Adipose tissue (tissue), 3 donors: ENCODE measurements around the gene MSH3. TPM values are rescaled to one million over a fixed set of nuclear protein-coding genes. Genes with fewer than 3 reads are reported as not detected.

Source experiments
- H3K27ac ChIP-seq: one replicate; pipeline ENCODE4 v1.5.1; 2013; ENCODE audit warnings: low read depth, low read length
- WGBS, 3 donors: extraction: QIAGEN DNeasy Blood & Tissue Kit; methylation state at CpG; one replicate each; pipeline ENCODE4 v1.1.7; 2013; 5-methylcytosine and 5-hydroxymethylcytosine counted together
- polyA plus RNA-seq, 3 donors: library from polyadenylated mRNA; stranded (reverse); fragments of 200-250 nt; gene quantifications; one replicate each; pipeline ENCODE4 v1.2.3, GENCODE V29; 2013
- donor health status: healthy with polysubstance abuse.
- donor health status: Bipolar disorder and iron deficiency.
- donor health status: healthy.

The MSH3 gene
- polyA plus RNA-seq, 3 donors, result 4.5 to 6.1 (median 5.1) TPM

- WGBS, 3 donors, result 24 to 57% (median 49%) methylated on average over 1 of the region's 1 CpG
- H3K27ac ChIP-seq, result no peak overlapping the region
Observed at GRCh38 chr5:80701597-80701996, 47.1 kb downstream of the MSH3 start.

GRCh38 chr5:80703291-80703690 lies 48.8 kb downstream of the MSH3 start:
- H3K27ac ChIP-seq, result no peak overlapping the region

GRCh38 chr5:80703747-80704146 lies 49.3 kb downstream of the MSH3 start:
- 54 to 78% (median 61%) methylated on average over 5 of the region's 5 CpGs for WGBS, 3 donors
- H3K27ac ChIP-seq, result no peak overlapping the region

DNA sequence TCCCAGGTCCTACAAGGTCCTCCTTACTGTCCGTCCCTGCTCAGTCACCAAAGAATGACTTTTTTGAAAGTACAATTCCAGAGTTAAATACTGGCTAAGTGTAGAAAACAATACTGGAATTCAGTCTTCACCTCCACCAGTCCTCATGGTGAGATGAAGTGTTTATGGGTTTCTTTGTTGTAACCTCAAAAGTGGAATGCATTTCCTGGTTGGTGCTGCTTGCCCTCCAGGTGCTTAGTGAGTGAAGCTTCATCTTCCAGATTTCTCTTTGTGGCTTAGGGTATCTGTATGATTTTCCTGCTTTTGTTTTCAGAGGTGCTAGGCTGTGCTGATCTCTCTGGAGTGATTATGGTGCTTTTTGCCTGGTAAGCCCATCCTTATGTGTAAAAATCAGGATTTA lies 49.8 kb downstream of the MSH3 start:
- 84 to 95% (median 93%) methylated on average over 1 of the region's 1 CpG for WGBS, 3 donors
- no peak overlapping the region for H3K27ac ChIP-seq

- WGBS, 3 donors, result 82 to 96% (median 91%) methylated on average over 6 of the region's 6 CpGs
Observed at GRCh38 chr5:80705216-80705769, 50.8 kb downstream of the MSH3 start.

GRCh38 chr5:80705801-80706200 lies 51.3 kb downstream of the MSH3 start:
- WGBS, 3 donors, result 92 to 94% (median 93%) methylated on average over 4 of the region's 4 CpGs
- H3K27ac ChIP-seq, result no peak overlapping the region

More at GRCh38 chr5:80705216-80705769, 50.8 kb downstream of the MSH3 start:
- H3K27ac ChIP-seq, result no peak overlapping the region

GRCh38 chr5:80706835-80707447 lies 52.5 kb downstream of the MSH3 start:
- WGBS, 3 donors, result 75 to 89% (median 83%) methylated on average over 2 of the region's 2 CpGs
- H3K27ac ChIP-seq, result no peak overlapping the region

GRCh38 chr5:80707645-80708044 lies 53.2 kb downstream of the MSH3 start:
- WGBS, 3 donors, result 90 to 98% (median 92%) methylated on average over 1 of the region's 1 CpG
- H3K27ac ChIP-seq, result no peak overlapping the region

- H3K27ac ChIP-seq, result no peak overlapping the region
- WGBS, 3 donors, result 90 to 94% (median 93%) methylated on average over 5 of the region's 5 CpGs
Observed at GRCh38 chr5:80711216-80711615, 56.8 kb downstream of the MSH3 start.

GRCh38 chr5:80711938-80712337 lies 57.5 kb downstream of the MSH3 start:
- WGBS, 3 donors, result 91 to 97% (median 96%) methylated on average over 3 of the region's 3 CpGs
- no peak overlapping the region for H3K27ac ChIP-seq

DNA sequence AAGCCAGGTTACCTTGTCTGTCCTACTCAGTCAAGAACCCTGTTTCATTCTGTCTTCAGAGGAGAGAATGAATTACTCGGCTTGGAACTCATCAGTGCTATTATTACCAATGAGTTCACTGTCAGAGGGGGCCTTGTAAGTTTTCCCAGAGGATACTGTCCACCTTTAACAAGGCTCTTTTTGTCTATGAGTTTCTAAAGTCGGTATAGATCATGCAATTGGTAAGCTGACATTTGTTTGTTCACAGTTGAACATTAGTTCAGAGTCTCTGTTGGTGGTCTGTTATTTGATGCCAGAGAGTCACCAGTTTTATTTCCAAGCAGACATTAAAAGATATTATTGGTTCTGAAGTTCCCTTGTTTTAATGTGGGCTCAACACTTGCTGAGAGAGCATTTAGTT lies 58.5 kb downstream of the MSH3 start:
- 49 to 89% (median 79%) methylated on average over 2 of the region's 2 CpGs for WGBS, 3 donors
- H3K27ac ChIP-seq, result no peak overlapping the region

GRCh38 chr5:80713631-80714030 lies 59.2 kb downstream of the MSH3 start:
- 55 to 87% (median 72%) methylated on average over 5 of the region's 5 CpGs for WGBS, 3 donors

DNA sequence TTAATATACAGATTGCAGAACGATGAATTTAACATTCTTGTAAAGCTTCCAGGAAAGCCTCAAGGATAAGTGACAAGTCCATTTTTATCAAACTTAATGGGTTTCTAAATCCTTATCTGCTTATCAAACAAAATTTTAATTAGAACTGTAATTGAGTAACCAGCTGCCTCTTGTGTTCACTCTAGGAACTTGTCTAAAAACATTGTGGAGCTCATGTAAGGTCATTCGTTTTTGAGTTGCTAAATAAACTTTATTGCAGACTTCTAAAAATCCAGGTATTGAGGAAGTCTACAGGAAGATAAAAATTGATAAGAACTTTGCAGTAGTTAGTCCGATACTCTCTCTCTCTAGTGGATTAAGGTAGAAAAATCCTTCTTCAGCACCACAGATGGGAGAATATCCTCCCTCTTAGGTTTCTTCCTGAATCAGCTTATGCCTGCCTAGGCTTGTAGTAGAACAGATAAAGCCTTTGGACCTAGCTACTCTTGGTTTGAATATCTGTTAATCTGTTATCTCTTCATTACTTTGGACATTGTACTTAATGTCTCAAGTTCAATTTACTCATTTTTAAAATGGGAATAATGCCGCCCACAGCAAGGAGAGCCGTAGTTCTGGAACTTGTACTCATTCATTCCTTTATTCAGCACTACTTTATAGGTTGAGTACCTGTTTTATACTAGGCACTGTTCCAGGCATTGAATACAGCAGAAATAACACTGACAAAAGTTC lies 60.3 kb downstream of the MSH3 start:
- H3K27ac ChIP-seq, result no peak overlapping the region
- WGBS, 3 donors, result 65 to 87% (median 77%) methylated on average over 5 of the region's 5 CpGs

More at GRCh38 chr5:80713631-80714030, 59.2 kb downstream of the MSH3 start:
- H3K27ac ChIP-seq, result no peak overlapping the region

GRCh38 chr5:80715887-80716286 lies 61.4 kb downstream of the MSH3 start:
- no peak overlapping the region for H3K27ac ChIP-seq
- 93 to 98% (median 97%) methylated on average over 2 of the region's 2 CpGs for WGBS, 3 donors

- WGBS, 3 donors, result 75 to 91% (median 84%) methylated on average over 2 of the region's 2 CpGs
- no peak overlapping the region for H3K27ac ChIP-seq
Observed at GRCh38 chr5:80720181-80720580, 65.7 kb downstream of the MSH3 start.

GRCh38 chr5:80722916-80723315 lies 68.5 kb downstream of the MSH3 start:
- 97 to 98% (median 98%) methylated on average over 7 of the region's 7 CpGs for WGBS, 3 donors
- no peak overlapping the region for H3K27ac ChIP-seq

GRCh38 chr5:80725446-80725845 lies 71.0 kb downstream of the MSH3 start:
- H3K27ac ChIP-seq, result no peak overlapping the region
- 85 to 96% (median 87%) methylated on average over 6 of the region's 6 CpGs for WGBS, 3 donors

DNA sequence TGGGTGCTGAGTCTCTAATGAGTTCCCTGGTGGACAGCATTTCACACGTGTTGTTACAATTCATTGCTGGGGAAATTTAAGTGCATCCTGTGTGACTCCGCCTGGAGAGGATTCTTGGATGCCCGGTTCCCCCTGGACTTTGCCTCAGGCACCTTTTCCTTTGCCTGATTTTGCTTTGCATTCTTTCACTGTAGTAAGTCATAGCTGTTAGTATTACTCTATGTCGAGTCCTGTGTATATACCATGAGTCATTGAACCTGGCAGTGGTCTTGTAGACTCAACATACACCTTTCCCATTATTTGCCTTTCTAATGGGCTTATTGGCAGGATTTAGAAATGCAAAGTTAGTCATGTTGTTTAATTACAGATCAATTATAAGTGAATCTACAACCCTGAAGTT lies 82.3 kb downstream of the MSH3 start:
- H3K27ac ChIP-seq, result no peak overlapping the region
- 83 to 95% (median 94%) methylated on average over 4 of the region's 4 CpGs for WGBS, 3 donors

GRCh38 chr5:80738466-80738865 lies 84.0 kb downstream of the MSH3 start:
- WGBS, 3 donors, result 45 to 69% (median 65%) methylated on average over 3 of the region's 3 CpGs
- no peak overlapping the region for H3K27ac ChIP-seq

- WGBS, 3 donors, result 69 to 97% (median 92%) methylated on average over 4 of the region's 4 CpGs
- no peak overlapping the region for H3K27ac ChIP-seq
Observed at GRCh38 chr5:80739057-80739456, 84.6 kb downstream of the MSH3 start.
